ENCODE results near the gene KRT28.

DNA sequence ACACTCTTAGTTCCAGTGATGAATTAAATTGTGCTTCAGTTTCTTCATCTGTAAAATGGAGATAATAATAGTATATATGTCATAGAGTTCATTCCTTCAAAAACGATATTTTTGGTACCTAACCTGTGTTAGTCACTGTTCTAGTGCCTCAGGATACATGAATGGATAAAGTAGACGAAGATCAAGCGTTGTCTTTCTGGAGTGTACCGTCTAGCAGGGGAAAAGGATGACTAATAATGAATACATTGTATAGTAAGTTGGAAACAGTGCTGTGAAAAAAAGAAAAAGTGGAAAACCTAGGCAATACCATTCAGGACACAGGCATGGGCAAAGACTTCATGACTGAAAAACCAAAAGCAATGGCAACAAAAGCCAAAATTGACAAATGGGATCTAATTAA is 14.0 kb upstream of the KRT28 start:
- TF ChIP-seq, protein P1, sequence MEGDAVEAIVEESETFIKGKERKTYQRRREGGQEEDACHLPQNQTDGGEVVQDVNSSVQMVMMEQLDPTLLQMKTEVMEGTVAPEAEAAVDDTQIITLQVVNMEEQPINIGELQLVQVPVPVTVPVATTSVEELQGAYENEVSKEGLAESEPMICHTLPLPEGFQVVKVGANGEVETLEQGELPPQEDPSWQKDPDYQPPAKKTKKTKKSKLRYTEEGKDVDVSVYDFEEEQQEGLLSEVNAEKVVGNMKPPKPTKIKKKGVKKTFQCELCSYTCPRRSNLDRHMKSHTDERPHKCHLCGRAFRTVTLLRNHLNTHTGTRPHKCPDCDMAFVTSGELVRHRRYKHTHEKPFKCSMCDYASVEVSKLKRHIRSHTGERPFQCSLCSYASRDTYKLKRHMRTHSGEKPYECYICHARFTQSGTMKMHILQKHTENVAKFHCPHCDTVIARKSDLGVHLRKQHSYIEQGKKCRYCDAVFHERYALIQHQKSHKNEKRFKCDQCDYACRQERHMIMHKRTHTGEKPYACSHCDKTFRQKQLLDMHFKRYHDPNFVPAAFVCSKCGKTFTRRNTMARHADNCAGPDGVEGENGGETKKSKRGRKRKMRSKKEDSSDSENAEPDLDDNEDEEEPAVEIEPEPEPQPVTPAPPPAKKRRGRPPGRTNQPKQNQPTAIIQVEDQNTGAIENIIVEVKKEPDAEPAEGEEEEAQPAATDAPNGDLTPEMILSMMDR (IDR thresholded peaks at IDR 0.05): no peak
- TF ChIP-seq POLR2A (IDR thresholded peaks at IDR 0.05) (no peak), EP300 (IDR thresholded peaks at IDR 0.05) (no peak)
